ENCODE results near the gene COMMD1.
"Not testable (repeated sequence)": the region's sequence is repeated elsewhere in the genome, so short reads cannot be mapped to it uniquely, and the experiment has no call there.

Gene COMMD1

DNA sequence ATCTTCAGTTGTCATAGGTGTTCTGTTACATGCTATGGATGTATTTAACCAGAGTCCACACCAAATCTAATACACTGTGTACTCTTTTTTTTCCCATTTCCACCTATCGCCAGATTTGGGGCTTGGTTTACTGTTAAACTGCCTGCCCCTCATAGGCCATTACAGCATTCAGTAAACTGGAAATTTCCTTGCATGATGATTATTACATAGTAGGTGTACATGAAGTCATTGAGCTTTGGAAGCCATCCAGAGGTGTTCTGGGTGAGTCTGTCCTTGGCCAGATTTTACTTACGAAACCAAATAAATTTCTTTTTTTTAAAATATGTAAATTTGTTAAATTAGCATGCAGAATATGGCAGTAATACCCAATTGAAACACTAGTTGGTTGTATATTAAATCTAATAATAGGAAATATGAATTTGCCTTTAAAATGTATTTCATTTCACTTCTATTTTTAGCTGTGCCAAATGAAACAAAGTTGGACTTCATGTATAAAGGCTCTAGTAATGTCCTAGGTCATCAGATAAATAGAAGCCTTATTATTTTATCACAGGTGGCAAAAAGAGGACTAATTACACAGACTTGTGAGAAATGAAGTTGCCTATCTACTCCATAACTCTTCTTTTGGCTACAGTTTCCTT lies 60.7 kb downstream of the COMMD1 start:
- no peak for FAIRE-seq

GRCh38 chr2:61967262-61967661 lies 61.8 kb downstream of the COMMD1 start:
- FAIRE-seq = no peak

GRCh38 chr2:61969376-61969775 lies 63.9 kb downstream of the COMMD1 start:
- FAIRE-seq = no peak

DNA sequence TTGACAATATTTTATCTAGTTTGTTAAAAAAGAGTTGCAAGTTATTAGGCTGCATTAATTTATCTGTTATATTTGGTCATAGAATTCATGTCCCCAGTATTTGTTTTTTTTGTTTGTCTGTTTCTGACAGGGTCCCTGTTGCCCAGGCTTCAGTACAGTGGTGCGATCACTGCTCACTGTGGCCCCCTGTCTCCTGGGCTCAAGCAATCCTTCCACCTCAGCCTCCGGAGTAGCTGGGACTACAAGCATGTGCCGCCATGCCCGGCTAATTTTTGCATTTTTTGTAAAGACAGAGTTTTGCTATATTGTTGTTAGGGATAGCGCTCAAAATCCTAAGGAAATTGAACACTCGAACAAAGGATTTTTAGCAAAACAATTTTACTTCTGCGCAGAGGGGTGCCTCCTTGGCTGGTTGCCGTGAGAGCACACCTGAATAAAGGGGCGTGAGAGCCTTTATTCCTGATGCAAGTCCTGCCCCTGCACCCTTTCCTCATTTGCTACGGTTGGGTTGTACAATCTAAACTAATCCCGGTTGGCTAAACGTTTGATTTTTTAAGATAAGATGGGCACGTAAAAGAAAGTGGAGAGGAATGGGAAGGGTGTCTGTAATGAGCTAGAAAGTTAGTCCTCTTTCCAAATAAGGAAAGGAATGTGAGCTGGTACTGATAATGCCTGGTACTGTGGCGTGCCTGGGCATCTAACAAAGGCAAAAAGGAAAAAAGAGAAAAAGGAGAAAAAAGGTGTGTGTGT lies 65.5 kb downstream of the COMMD1 start:
- FAIRE-seq = no peak

GRCh38 chr2:61978522-61978921 lies 73.0 kb downstream of the COMMD1 start:
- FAIRE-seq = no peak

GRCh38 chr2:61980758-61981157 lies 75.3 kb downstream of the COMMD1 start:
- no peak for FAIRE-seq

- no peak for FAIRE-seq
Measured at GRCh38 chr2:61984682-61985081, 79.2 kb downstream of the COMMD1 start.

DNA sequence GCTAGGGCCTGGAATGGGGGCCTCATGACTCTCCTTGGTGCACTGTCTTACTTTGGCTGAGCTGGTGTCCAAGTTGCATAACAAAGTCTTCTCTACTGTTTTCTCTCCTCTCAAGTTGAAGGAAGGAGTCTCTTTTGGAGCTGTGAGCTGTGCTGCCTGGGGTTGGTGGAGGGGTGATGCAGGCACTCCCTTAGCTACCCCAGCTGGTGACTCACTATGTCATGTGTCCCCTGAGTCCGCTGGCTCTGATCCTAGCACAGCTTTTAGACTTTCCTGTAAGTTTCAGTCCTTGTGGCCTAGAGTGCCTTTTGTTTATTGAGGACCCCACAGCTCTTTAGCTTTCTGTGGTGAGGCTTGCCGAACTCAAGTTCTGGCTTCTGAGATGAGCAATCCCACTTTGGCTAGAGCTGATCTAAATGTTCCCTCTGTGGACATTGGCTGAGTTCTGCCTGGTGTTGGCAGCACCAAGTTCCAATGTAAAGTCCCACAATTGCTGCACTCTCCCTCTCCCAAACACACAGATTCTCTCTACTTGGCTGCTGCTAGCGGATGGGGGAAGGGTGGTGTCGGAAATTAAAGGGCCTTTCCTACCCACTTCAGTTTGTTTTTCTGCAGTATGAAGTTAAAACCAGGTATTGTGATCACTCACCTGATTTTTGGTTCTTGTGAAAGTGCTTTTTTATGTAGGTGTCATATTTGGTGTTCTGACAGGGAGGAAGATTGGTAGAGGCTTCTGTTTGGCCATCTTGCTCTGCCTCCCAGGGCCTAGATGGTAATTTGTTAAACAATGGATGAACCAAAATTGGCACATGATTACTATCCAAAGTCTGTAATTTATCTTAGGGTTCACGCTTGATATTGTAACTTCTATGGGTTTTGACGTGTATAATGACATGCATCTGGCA lies 83.2 kb downstream of the COMMD1 start:
- no peak for FAIRE-seq

DNA sequence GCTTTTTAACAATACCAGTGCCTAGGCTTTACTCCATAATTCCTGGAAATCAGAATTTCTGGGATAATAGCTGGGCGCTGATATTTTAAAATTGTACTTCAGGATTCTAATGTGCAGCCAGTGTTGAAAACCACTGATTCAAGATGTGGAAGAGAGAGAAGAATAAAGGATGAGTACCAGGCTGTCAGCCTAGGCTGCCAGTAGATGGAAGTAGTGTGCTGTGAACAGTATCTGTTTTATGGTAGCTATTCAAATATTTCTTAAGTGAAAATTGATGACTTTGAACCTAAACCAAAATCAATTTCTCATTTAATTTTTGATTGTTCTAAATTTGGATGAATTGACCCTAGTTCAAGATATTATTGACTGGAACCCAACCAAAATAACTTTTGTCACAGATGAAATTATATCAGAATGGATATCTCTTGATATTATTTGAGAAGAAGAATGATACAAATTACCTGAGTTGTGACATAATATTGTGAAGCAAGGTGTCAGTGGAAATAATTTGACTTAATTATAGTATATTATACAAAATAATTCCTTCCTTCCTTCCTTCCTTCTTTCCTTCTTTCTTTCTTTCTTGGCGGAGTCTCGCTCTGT lies 88.0 kb downstream of the COMMD1 start:
- no peak for FAIRE-seq

GRCh38 chr2:61994531-61994930 lies 89.1 kb downstream of the COMMD1 start:
- FAIRE-seq = no peak

DNA sequence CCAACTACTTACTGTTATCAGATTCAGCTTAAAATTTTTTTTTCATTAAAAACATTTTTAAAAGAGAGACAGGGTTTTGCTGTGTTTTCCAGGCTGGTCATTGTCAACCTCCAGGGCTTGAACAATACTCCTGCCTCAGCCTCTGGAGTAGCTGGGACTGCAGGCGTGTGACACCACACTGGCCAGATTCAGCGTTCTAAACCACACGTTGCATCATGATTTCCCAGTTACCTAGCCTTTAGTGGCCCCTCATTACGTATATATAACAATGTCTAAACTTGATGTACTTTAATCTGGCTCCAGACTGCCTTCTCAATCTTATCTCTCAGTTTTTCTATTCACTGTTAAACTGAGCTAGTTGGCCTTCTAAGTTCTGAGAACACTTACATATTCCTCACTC lies 89.6 kb downstream of the COMMD1 start:
- FAIRE-seq = no peak

DNA sequence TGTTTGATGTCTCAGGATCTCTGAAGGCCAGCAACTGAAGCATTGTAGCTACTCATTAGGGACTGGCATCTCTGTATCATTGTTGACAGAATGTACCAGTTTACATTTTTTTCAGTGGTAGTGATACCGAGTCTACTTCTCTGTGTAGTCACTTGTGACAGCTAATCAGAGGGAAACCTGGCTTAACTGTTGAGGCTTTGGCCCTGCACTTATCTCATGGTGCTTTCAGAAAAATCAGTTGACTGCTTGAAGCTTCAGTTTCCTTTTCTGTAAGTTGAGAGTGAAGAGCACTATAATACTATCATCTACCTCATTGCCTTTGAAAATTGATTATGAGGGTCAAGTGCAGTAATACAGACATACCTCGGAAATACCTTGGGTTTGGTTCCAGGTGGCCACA lies 90.0 kb downstream of the COMMD1 start:
- no peak for FAIRE-seq

DNA sequence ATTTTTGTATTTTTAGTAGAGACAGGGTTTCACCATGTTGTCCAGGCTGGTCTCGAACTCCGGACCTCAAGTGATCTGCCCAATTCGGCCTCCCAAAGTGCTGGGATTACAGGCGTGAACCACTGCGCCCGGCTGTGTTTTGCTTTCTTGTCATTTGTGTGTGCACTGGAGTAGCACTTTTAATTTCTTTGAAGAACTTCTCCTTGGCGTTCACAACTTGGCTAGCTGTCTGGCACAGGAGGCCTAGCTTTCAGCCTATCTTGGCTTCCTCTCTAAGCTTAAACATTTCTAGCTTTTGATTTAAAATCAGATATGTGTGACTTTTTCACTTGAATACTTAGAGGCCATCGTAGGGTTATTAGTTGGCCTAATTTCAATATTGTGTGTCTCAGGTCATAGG lies 93.0 kb downstream of the COMMD1 start:
- FAIRE-seq = no peak

- FAIRE-seq = no peak
Measured at GRCh38 chr2:62000538-62000937, 95.1 kb downstream of the COMMD1 start.

DNA sequence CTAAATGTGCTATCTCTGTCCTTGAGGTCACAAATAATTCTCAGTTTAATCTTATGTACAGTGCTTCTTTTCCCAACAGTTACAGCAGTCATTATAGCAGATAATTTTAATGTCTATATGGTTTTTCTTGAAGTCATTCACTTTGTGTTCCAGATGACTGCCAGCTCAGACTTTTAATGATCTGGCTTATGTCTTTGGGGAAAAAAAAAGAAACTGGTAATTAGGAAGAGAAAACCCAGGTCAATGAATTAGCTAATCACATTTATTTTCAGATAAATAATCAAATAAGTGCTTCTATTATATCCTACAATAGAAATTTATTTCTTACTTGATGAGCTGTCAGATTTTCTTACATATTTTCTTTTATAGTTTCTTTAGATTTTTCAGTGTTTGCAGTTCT lies 96.0 kb downstream of the COMMD1 start:
- FAIRE-seq = no peak

DNA sequence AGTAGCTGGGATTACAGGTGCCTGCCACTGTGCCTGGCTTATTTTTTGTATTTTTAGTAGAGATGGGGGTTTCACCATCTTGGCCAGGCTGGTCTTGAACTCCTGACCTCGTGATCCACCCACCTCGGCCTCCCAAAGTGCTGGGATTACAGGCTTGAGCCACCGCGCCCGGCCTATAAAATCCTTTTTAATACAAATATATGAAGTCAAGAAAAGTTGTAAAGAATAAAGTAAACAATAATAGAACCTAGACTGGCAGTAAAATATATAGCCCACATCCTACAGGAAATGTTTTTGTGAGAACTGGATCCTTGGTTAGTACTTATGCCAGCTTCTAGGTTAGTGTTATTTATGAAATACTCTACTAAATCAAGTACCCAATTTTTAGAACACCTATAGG lies 99.0 kb downstream of the COMMD1 start:
- not testable (repeated sequence) for FAIRE-seq

DNA sequence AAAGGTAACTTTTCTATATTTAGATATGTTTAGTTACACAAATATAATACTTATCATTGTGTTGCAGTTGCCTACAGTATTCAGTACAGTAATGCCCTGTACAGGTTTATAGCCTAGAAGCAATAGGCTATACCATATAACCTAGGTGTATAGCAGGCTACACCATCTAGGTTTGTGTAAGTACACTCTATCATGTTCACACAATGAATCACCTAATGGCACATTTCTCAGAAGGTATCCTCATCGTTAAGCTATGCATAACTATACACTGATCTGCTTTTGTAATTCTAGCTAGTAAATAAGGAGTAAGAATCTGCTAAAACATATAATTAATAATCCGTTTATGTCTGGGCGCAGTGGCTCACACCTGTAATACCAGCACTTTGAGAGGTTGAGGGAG lies 102.1 kb downstream of the COMMD1 start:
- FAIRE-seq = no peak

GRCh38 chr2:62010632-62011256 lies 105.3 kb downstream of the COMMD1 start:
- no peak for FAIRE-seq

DNA sequence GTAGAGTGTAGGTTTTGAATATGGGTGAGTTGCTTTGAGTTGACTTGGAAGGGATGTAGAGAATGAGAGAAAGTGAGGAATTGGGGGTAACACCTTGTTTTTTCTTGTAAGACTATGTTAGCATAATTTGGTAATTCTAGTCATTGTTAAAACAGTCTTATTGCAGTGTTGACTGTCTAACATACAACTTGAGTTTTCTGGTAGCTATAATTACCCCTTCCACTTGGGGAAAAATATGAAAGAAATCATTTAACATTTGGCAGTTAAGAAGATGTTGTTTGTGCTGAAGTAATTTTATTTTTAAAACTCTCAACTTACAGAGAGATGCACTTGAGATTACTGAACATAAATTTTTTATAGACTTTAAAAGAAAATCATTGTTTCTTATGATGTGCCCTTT lies 108.2 kb downstream of the COMMD1 start:
- FAIRE-seq = no peak

DNA sequence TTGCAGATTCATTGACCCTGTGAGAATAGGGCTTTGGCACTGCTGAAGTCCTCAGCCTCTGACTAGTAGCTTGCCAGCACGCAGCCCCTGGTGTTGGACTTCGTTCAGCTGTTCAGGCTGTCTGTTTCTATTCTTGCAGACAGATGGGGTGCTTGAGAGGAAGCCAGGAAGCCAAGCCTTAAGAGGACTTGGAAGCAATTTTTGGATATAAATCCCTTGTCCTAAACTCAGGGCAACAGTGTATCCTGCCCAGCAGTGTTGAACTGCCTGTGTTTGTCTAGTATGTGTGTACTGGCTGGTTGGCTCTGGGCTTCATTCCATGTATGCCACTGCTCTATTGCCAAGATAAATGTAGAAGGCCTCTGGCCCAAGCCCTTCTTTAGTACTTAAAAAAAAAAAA lies 108.6 kb downstream of the COMMD1 start:
- FAIRE-seq = no peak

DNA sequence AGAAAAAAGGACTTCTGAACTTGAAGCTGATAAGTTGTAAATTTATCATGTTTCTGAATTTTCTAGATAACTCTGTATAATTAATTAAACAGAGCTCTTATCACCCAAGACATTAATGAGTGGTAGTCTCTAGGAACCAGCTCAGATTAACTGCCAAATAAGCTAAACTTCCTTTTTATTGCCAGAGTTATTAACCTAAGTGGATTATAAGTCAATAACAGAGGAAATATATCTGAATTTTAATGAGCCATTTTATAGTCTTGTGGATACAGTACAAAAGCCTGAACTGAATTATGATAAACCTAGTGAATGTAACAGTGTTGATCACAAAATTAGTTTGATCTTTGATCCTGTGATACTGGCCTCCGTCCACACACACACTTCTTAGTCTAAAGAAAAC lies 111.5 kb downstream of the COMMD1 start:
- no peak for FAIRE-seq

- no peak for FAIRE-seq
Measured at GRCh38 chr2:62029910-62030309, 124.4 kb downstream of the COMMD1 start.

DNA sequence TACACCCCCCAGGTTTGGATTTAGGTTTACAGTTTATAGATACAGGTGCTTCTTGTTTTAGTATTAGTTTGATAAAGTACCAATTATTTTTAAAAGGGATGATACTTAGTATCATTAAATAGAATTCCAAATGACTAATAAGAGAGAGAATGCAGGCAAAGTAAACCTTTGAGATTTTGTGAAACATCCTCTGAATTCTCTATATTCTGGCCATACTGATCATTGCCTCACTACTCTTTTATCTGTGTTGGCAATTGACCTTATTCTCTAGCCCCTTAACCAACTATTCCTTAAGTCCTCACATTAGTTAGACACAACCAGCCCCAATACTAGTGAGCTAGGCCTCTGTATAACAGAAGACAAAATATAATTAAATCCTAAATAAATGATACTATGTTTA lies 125.4 kb downstream of the COMMD1 start:
- no peak for FAIRE-seq
